Smooth muscle cell (in vitro differentiated cells): ENCODE data around the gene NR1H3. TPM values are rescaled to one million over a fixed set of nuclear protein-coding genes. Genes with fewer than 3 reads are reported as not detected.

Experiments
- DNase-seq: peaks from one replicate; lab custom pipeline; 2025; ENCODE audit not compliant: unreplicated experiment; lab: John Stamatoyannopoulos, UW
- H2AFZ ChIP-seq: fragments of 200-600 bp; sonication (generic); 2 replicates; pipeline ENCODE4 v1.6.0; 2016; ENCODE audit warnings: antibody characterized with exemption, low read depth, mild to moderate bottlenecking
- H3F3A ChIP-seq: fragments of 200-600 bp; sonication (generic); 2 replicates; pipeline ENCODE4 v1.6.0; 2017; ENCODE audit warnings: antibody characterized with exemption, low read depth
- H3K27ac ChIP-seq: fragments of 200-600 bp; sonication (generic); 2 replicates; pipeline ENCODE4 v1.5.1; 2016; ENCODE audit warnings: low read depth, mild to moderate bottlenecking
- H3K27me3 ChIP-seq: fragments of 200-600 bp; sonication (generic); 2 replicates; pipeline ENCODE4 v1.6.1; 2016; ENCODE audit warnings: low read depth, mild to moderate bottlenecking
- H3K36me3 ChIP-seq: fragments of 200-600 bp; sonication (generic); 2 replicates; pipeline ENCODE4 v1.5.1; 2016; ENCODE audit warnings: low read depth
- H3K4me1 ChIP-seq: fragments of 200-600 bp; sonication (generic); 2 replicates; pipeline ENCODE4 v1.5.1; 2016; ENCODE audit warnings: low read depth
- H3K4me2 ChIP-seq: fragments of 200-600 bp; sonication (generic); 2 replicates; pipeline ENCODE4 v1.6.0; 2016; ENCODE audit warnings: mild to moderate bottlenecking
- H3K4me3 ChIP-seq: fragments of 200-600 bp; sonication (generic); 2 replicates; pipeline ENCODE4 v1.5.1; 2016; ENCODE audit warnings: mild to moderate bottlenecking
- H3K79me2 ChIP-seq: fragments of 200-600 bp; sonication (generic); 2 replicates; pipeline ENCODE4 v1.6.0; 2016; ENCODE audit warnings: low read depth, mild to moderate bottlenecking
- H3K9ac ChIP-seq: fragments of 200-600 bp; sonication (generic); 2 replicates; pipeline ENCODE4 v1.6.0; 2016; ENCODE audit warnings: low read depth
- H3K9me3 ChIP-seq: fragments of 200-600 bp; sonication (generic); replicated peaks from 2 replicates; pipeline ENCODE4 v1.5.1; 2016; ENCODE audit warnings: low read depth
- H4K20me1 ChIP-seq: fragments of 200-600 bp; sonication (generic); 2 replicates; pipeline ENCODE4 v1.6.0; 2016; ENCODE audit warnings: low read depth
- WGBS: methylation state at CpG from one replicate; pipeline ENCODE4 v1.1.7; 2016; ENCODE audit warnings: low lambda C conversion rate; 5-methylcytosine and 5-hydroxymethylcytosine counted together
- polyA plus RNA-seq: library from polyadenylated mRNA; unstranded; fragments of >200 nt; fragmentation: Nextera tagmentation; extraction: Ambion mirVana; gene quantifications from 2 replicates; pipeline ENCODE4 v1.2.1, GENCODE V29; 2016
- total RNA-seq: library from RNA; depleted of rRNA; stranded (reverse); fragments of >200 nt; gene quantifications from 2 replicates; pipeline ENCODE4 v1.2.3, GENCODE V29; 2014
- TF ChIP-seq, protein P1 (sequence below): fragments of 200-600 bp; sonication (generic); IDR thresholded peaks from 2 replicates; pipeline ENCODE4 v1.5.1; 2017; ENCODE audit warnings: borderline replicate concordance, mild to moderate bottlenecking, antibody characterized with exemption; ENCODE audit not compliant: insufficient read depth, poor library complexity, severe bottlenecking

NR1H3 gene
- total and polyA plus RNA-seq, 2 experiments from 2014 or later: 8.1 to 13.7 TPM

GRCh38 chr11:47243454-47243853 lies 14.3 kb upstream of the NR1H3 start:
- no peaks in the 10 kb centered on the region for H3F3A ChIP-seq
- TF ChIP-seq, protein P1, sequence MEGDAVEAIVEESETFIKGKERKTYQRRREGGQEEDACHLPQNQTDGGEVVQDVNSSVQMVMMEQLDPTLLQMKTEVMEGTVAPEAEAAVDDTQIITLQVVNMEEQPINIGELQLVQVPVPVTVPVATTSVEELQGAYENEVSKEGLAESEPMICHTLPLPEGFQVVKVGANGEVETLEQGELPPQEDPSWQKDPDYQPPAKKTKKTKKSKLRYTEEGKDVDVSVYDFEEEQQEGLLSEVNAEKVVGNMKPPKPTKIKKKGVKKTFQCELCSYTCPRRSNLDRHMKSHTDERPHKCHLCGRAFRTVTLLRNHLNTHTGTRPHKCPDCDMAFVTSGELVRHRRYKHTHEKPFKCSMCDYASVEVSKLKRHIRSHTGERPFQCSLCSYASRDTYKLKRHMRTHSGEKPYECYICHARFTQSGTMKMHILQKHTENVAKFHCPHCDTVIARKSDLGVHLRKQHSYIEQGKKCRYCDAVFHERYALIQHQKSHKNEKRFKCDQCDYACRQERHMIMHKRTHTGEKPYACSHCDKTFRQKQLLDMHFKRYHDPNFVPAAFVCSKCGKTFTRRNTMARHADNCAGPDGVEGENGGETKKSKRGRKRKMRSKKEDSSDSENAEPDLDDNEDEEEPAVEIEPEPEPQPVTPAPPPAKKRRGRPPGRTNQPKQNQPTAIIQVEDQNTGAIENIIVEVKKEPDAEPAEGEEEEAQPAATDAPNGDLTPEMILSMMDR: no peak
- no peak overlapping the region for H2AFZ ChIP-seq
- no peak overlapping the region for H3K4me2 ChIP-seq
- 90% methylated on average over 4 of the region's 4 CpGs for WGBS
- H4K20me1 ChIP-seq: no peaks in the 10 kb centered on the region
- no peak overlapping the region for H3K27ac ChIP-seq
- H3K9me3 ChIP-seq: no peaks in the 10 kb centered on the region
- H3K4me3 ChIP-seq: no peak overlapping the region
- no peaks in the 10 kb centered on the region for H3K36me3 ChIP-seq
- H3K27me3 ChIP-seq: no peaks in the 10 kb centered on the region
- H3K4me1 ChIP-seq: no peaks in the 10 kb centered on the region
- H3K9ac ChIP-seq: no peak overlapping the region
- no peaks in the 10 kb centered on the region for H3K79me2 ChIP-seq
- no peak for DNase-seq

GRCh38 chr11:47244448-47245350 lies 13.1 kb upstream of the NR1H3 start:
- Histone ChIP-seq H3K9ac (no peak overlapping the region), H3K79me2 (no peaks in the 10 kb centered on the region), H3F3A (no peaks in the 10 kb centered on the region), H3K36me3 (no peaks in the 10 kb centered on the region), H3K27me3 (no peaks in the 10 kb centered on the region), H2AFZ (no peak overlapping the region), H4K20me1 (no peaks in the 10 kb centered on the region), H3K4me2 (no peak overlapping the region), H3K9me3 (no peaks in the 10 kb centered on the region), H3K4me3 (no peak overlapping the region), H3K4me1 (no peaks in the 10 kb centered on the region), H3K27ac (no peak overlapping the region)
- WGBS: 87% methylated on average over 23 of the region's 23 CpGs
- TF ChIP-seq, protein P1: no peak
- no peak for DNase-seq

GRCh38 chr11:47245611-47246357 lies 12.0 kb upstream of the NR1H3 start:
- H3K4me3 ChIP-seq: no peak overlapping the region
- TF ChIP-seq, protein P1: no peak
- no peak for DNase-seq
- no peaks in the 10 kb centered on the region for H3K27me3 ChIP-seq
- H4K20me1 ChIP-seq: no peaks in the 10 kb centered on the region
- WGBS: 92% methylated on average over 11 of the region's 11 CpGs
- no peaks in the 10 kb centered on the region for H3K9me3 ChIP-seq
- no peak overlapping the region for H3K27ac ChIP-seq
- H3K9ac ChIP-seq: no peak overlapping the region
- H3K4me2 ChIP-seq: no peak overlapping the region
- no peaks in the 10 kb centered on the region for H3K36me3 ChIP-seq
- no peaks in the 10 kb centered on the region for H3K4me1 ChIP-seq
- no peak overlapping the region for H2AFZ ChIP-seq
- no peaks in the 10 kb centered on the region for H3K79me2 ChIP-seq
- no peaks in the 10 kb centered on the region for H3F3A ChIP-seq
